ENCODE results near the gene EIF2B1. TPM values are rescaled to one million over a fixed set of nuclear protein-coding genes. Genes with fewer than 3 reads are reported as not detected.
A peak's percentile ranks its signal among the peaks of the same experiment; 100 is the strongest.

EIF2B1 gene
- polyA plus RNA-seq, 3 donors = 55.7 to 73.4 (median 69.3) TPM

DNA sequence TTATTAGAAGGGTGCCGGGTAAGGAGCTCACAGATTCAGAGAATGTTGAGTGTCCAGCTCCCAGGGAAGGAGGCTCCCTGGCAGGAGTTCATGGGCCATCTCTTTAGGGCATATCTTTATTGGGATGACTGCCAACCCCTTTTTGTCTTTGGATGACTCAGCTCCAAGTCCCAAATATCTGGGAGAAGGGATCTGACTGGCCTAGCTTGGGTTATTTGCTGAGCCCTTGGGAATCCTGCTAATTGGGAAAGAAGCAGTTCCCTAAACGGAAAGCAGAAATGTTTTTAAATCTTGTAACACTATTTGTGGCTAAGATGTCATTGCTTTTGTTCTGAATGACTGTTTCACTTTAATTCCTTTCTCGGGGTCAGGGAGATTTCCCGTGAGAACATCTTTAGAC is 19.0 kb downstream of the EIF2B1 start:
- Mint-ChIP-seq H3K27ac (no peak overlapping the region), H3K36me3 (peaks cover 82 to 93% of the 10 kb centered on the region in 2 donors), H3K9me3 (no peaks in the 10 kb centered on the region), H3K4me3 (no peak overlapping the region), H3K4me1 (no peaks in the 10 kb centered on the region), H3K27me3 (ENCODE audit: low read depth in 3 of 3) (peaks cover 0 to 1% (median 0%) of the 10 kb centered on the region in 3 donors)
- H3K27ac ChIP-seq (ENCODE audit: low read depth in 1 of 2, low read length in 2 of 2) = no peak overlapping the region
- peaks cover 76 to 99% of the 10 kb centered on the region in 2 donors for H3K36me3 ChIP-seq (replicated peaks in 1 of 2; ENCODE audit: control insufficient read depth in 1 of 2, insufficient read depth in 2 of 2, low read length in 2 of 2)
- H3K9ac ChIP-seq (ENCODE audit: insufficient read depth, low read length, poor library complexity, severe bottlenecking) = no peak overlapping the region
- no peaks in the 10 kb centered on the region for H3K4me1 ChIP-seq (ENCODE audit: control insufficient read depth in 1 of 2, insufficient read depth in 2 of 2, low read length in 2 of 2)
- no peak overlapping the region for H3K4me3 ChIP-seq (replicated peaks in 1 of 3; ENCODE audit: low read depth in 2 of 3, low read length in 3 of 3)
- WGBS (ENCODE audit: insufficient coverage) = 86% methylated on average over 4 of the region's 4 CpGs
- no peaks in the 10 kb centered on the region for H3K27me3 ChIP-seq (ENCODE audit: control insufficient read depth in 2 of 2, insufficient read depth in 2 of 2, low read length in 2 of 2)
- no peak for DNase-seq
- no peaks in the 10 kb centered on the region for H4K20me1 ChIP-seq (ENCODE audit: insufficient read depth, low read length)
- no peaks in the 10 kb centered on the region for H3K79me2 ChIP-seq (ENCODE audit: insufficient read depth, low read length)
- no peaks in the 10 kb centered on the region for H3K9me3 ChIP-seq (replicated peaks in 1 of 2; ENCODE audit: control insufficient read depth in 1 of 2, insufficient read depth in 1 of 2, low read length in 2 of 2)
- no peak for TF ChIP-seq CTCF (IDR thresholded peaks at IDR 0.05)
- no peak overlapping the region for H2AFZ ChIP-seq (ENCODE audit: insufficient read depth, low read depth, low read length, poor library complexity, severe bottlenecking)
- no peak overlapping the region for H3K4me2 ChIP-seq (replicated peaks; ENCODE audit: extremely low read depth, low read length, poor library complexity, severe bottlenecking)
- intact Hi-C loops (cut with micrococcal nuclease) = no loop called here

DNA sequence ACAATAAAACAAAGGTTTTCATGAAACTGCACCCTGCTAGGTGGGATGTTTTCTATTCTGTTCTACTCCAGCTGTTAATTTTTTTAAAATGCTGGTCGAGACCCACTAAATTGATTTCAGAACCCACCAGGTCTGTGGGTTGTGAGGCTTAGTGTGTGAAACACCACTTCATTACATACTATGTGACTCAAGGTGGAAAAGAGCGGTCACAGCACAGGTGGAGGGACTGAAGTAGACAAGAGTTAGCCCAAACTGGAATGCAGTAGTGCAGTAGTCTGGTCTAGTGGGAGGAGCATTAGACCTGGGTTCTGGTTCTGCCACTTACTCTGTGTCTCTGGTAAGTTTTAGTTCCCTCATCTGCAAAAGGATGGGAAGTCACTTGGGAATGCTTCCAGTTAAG is 19.4 kb downstream of the EIF2B1 start:
- intact Hi-C loops (cut with micrococcal nuclease) = no loop called here
- Mint-ChIP-seq H3K27ac (peak overlapping the region in 1 of 7 donors; percentile 36), H3K36me3 (peaks cover 82 to 93% of the 10 kb centered on the region in 2 donors), H3K27me3 (ENCODE audit: low read depth in 3 of 3) (peaks cover 0 to 1% (median 0%) of the 10 kb centered on the region in 3 donors), H3K4me3 (no peak overlapping the region), H3K9me3 (no peaks in the 10 kb centered on the region), H3K4me1 (no peaks in the 10 kb centered on the region)
- Histone ChIP-seq H3K4me1 (ENCODE audit: control insufficient read depth in 1 of 2, insufficient read depth in 2 of 2, low read length in 2 of 2) (no peaks in the 10 kb centered on the region), H3K36me3 (replicated peaks in 1 of 2; ENCODE audit: control insufficient read depth in 1 of 2, insufficient read depth in 2 of 2, low read length in 2 of 2) (peaks cover 80 to 99% of the 10 kb centered on the region in 2 donors), H3K79me2 (ENCODE audit: insufficient read depth, low read length) (no peaks in the 10 kb centered on the region), H3K9ac (ENCODE audit: insufficient read depth, low read length, poor library complexity, severe bottlenecking) (no peak overlapping the region), H3K4me2 (replicated peaks; ENCODE audit: extremely low read depth, low read length, poor library complexity, severe bottlenecking) (no peak overlapping the region), H3K27ac (ENCODE audit: low read depth in 1 of 2, low read length in 2 of 2) (no peak overlapping the region), H3K27me3 (ENCODE audit: control insufficient read depth in 2 of 2, insufficient read depth in 2 of 2, low read length in 2 of 2) (no peaks in the 10 kb centered on the region), H2AFZ (ENCODE audit: insufficient read depth, low read depth, low read length, poor library complexity, severe bottlenecking) (no peak overlapping the region), H3K4me3 (replicated peaks in 1 of 3; ENCODE audit: low read depth in 2 of 3, low read length in 3 of 3) (no peak overlapping the region), H3K9me3 (replicated peaks in 1 of 2; ENCODE audit: control insufficient read depth in 1 of 2, insufficient read depth in 1 of 2, low read length in 2 of 2) (no peaks in the 10 kb centered on the region), H4K20me1 (ENCODE audit: insufficient read depth, low read length) (no peaks in the 10 kb centered on the region)
- 100% methylated on average over 1 of the region's 2 CpGs for WGBS (ENCODE audit: insufficient coverage)
- no peak for DNase-seq
- no peak for TF ChIP-seq CTCF (IDR thresholded peaks at IDR 0.05)
